ENCODE data around the gene ATP11A.

ATP11A gene

GRCh38 chr13:112764028-112764427 is 74.2 kb downstream of the ATP11A start:
- DNase-seq: no peak

GRCh38 chr13:112764864-112765561 is 75.2 kb downstream of the ATP11A start:
- DNase-seq: no peak

- no peak for DNase-seq
Observed at GRCh38 chr13:112765731-112766130, 75.9 kb downstream of the ATP11A start.

GRCh38 chr13:112766336-112766735 is 76.5 kb downstream of the ATP11A start:
- DNase-seq: no peak

- no peak for DNase-seq
Observed at GRCh38 chr13:112767506-112768471, 78.0 kb downstream of the ATP11A start.

- no peak for DNase-seq
Observed at GRCh38 chr13:112768795-112769481, 79.1 kb downstream of the ATP11A start.

GRCh38 chr13:112769615-112770014 is 79.8 kb downstream of the ATP11A start:
- DNase-seq: no peak

- DNase-seq: no peak
Observed at GRCh38 chr13:112770504-112770903, 80.7 kb downstream of the ATP11A start.

- no peak for DNase-seq
Observed at GRCh38 chr13:112771139-112771876, 81.5 kb downstream of the ATP11A start.

- DNase-seq: no peak
Observed at GRCh38 chr13:112771877-112772538, 82.2 kb downstream of the ATP11A start.

GRCh38 chr13:112772539-112772909 is 82.7 kb downstream of the ATP11A start:
- no peak for DNase-seq

- no peak for DNase-seq
Observed at GRCh38 chr13:112772929-112773328, 83.1 kb downstream of the ATP11A start.

- no peak for DNase-seq
Observed at GRCh38 chr13:112773601-112774447, 84.0 kb downstream of the ATP11A start.

- no peak for DNase-seq
Observed at GRCh38 chr13:112774448-112774792, 84.6 kb downstream of the ATP11A start.

GRCh38 chr13:112774829-112775565 is 85.2 kb downstream of the ATP11A start:
- DNase-seq: no peak

- peak; percentile 4 for DNase-seq
Observed at GRCh38 chr13:112775791-112776279, 86.0 kb downstream of the ATP11A start.

- DNase-seq: no peak
Observed at GRCh38 chr13:112776354-112776753, 86.5 kb downstream of the ATP11A start.

GRCh38 chr13:112776971-112777370 is 87.1 kb downstream of the ATP11A start:
- no peak for DNase-seq

GRCh38 chr13:112777637-112778406 is 88.0 kb downstream of the ATP11A start:
- DNase-seq: no peak
